PC-9 (cell line): Measurements from ENCODE around the gene EP400.

Source experiments
- CTCF ChIP-seq: fragments of 200-600 bp; sonication (generic); conservative IDR thresholded peaks from 2 replicates; pipeline ENCODE4 v1.6.1; 2017; ENCODE audit warnings: mixed run types, antibody characterized with exemption, mild to moderate bottlenecking, moderate library complexity
- EZH2 ChIP-seq: fragments of 200-600 bp; sonication (generic); IDR thresholded peaks from 2 replicates; pipeline ENCODE4 v1.8.0; 2017; ENCODE audit warnings: antibody characterized with exemption, low read depth

GRCh38 chr12:131903270-131904255, 46.2 kb upstream of the EP400 start:
- TF ChIP-seq CTCF (no peak), EZH2 (no peak)
